Measurements from ENCODE around the gene HS3ST5.
"Not testable (repeated sequence)": the region's sequence is repeated elsewhere in the genome, so short reads cannot be mapped to it uniquely, and the experiment has no call there.

GRCh38 chr6:114011486-114011885, 331.3 kb downstream of the HS3ST5 start:
- not testable (repeated sequence) for TF ChIP-seq CTCF, POLR2A (IDR thresholded peaks at IDR 0.05)
- peak; percentile 38 for TF ChIP-seq POLR2AphosphoS5 (IDR thresholded peaks at IDR 0.05)

Measured in prostate gland (tissue), 2 donors.